GM12891 (cell line): ENCODE data around the gene KCNG2.

ENCODE experiments used
- DNase-seq: peaks from one replicate; pipeline ENCODE4 v3.0.0; 2011; ENCODE audit warnings: low spot score; ENCODE audit not compliant: insufficient read length
- FAIRE-seq: peaks from 2 replicates; lab custom pipeline; 2011; peaks lifted over from hg19 to GRCh38; lab: Jason Lieb, UNC
- PAX5 ChIP-seq: IDR thresholded peaks from 2 replicates; pipeline ENCODE4 v1.6.1; 2011; ENCODE audit warnings: low read length, moderate library complexity, mild to moderate bottlenecking; ENCODE audit not compliant: insufficient read depth, severe bottlenecking
- POLR2A ChIP-seq: IDR thresholded peaks from 2 replicates; pipeline ENCODE4 v1.6.1; 2011; ENCODE audit warnings: low read depth, low read length, control low read depth
- POLR2AphosphoS5 ChIP-seq: IDR thresholded peaks from 2 replicates; pipeline ENCODE4 v1.6.1; 2011; ENCODE audit warnings: low read depth, low read length, control low read depth
- POU2F2 ChIP-seq: IDR thresholded peaks from 2 replicates; pipeline ENCODE4 v1.6.1; 2011; ENCODE audit warnings: low read depth, mild to moderate bottlenecking, control low read depth, low read length, moderate library complexity
- SPI1 ChIP-seq: IDR thresholded peaks from 2 replicates; pipeline ENCODE4 v1.6.1; 2011; ENCODE audit warnings: low read depth, low read length, control low read depth
- TAF1 ChIP-seq: IDR thresholded peaks from 2 replicates; pipeline ENCODE4 v1.6.1; 2011; ENCODE audit warnings: low read depth, low read length, control low read depth

Gene KCNG2

GRCh38 chr18:79775441-79776221 lies 22.1 kb upstream of the KCNG2 start:
- TF ChIP-seq TAF1 = no peak
- FAIRE-seq = no peak
- no peak for DNase-seq

GRCh38 chr18:79776674-79777073 lies 21.1 kb upstream of the KCNG2 start:
- TF ChIP-seq TAF1 = no peak
- no peak for TF ChIP-seq PAX5
- no peak for TF ChIP-seq POLR2A
- FAIRE-seq (no peak), DNase-seq (no peak)

GRCh38 chr18:79778291-79778791 lies 19.4 kb upstream of the KCNG2 start:
- FAIRE-seq (no peak), DNase-seq (no peak)
- TF ChIP-seq SPI1 (no peak), TAF1 (no peak), POLR2A (no peak), POLR2AphosphoS5 (no peak), PAX5 (no peak), POU2F2 (no peak)

- no peak for TF ChIP-seq PAX5
- TF ChIP-seq POU2F2 = no peak
- TF ChIP-seq SPI1 = no peak
- no peak for TF ChIP-seq TAF1
- no peak for TF ChIP-seq POLR2AphosphoS5
- FAIRE-seq (no peak), DNase-seq (no peak)
Measured at GRCh38 chr18:79779021-79779699, 18.6 kb upstream of the KCNG2 start.

GRCh38 chr18:79779700-79780190 lies 18.0 kb upstream of the KCNG2 start:
- TF ChIP-seq TAF1 = no peak
- TF ChIP-seq SPI1 = no peak
- no peak for TF ChIP-seq POLR2AphosphoS5
- no peak for TF ChIP-seq POU2F2
- TF ChIP-seq PAX5 = no peak
- no peak for DNase-seq
- no peak for FAIRE-seq

GRCh38 chr18:79780547-79780946 lies 17.2 kb upstream of the KCNG2 start:
- DNase-seq (no peak), FAIRE-seq (no peak)
- TF ChIP-seq POU2F2 = no peak
- TF ChIP-seq SPI1 = no peak
- no peak for TF ChIP-seq PAX5
- TF ChIP-seq TAF1 = no peak
- no peak for TF ChIP-seq POLR2A
- no peak for TF ChIP-seq POLR2AphosphoS5

GRCh38 chr18:79781331-79781941 lies 16.3 kb upstream of the KCNG2 start:
- FAIRE-seq = no peak
- no peak for TF ChIP-seq SPI1
- TF ChIP-seq TAF1 = no peak
- no peak for TF ChIP-seq POU2F2
- no peak for TF ChIP-seq POLR2A
- TF ChIP-seq POLR2AphosphoS5 = no peak
- TF ChIP-seq PAX5 = no peak
- DNase-seq = no peak

GRCh38 chr18:79782566-79783308 lies 15.0 kb upstream of the KCNG2 start:
- FAIRE-seq (no peak), DNase-seq (no peak)
- TF ChIP-seq POLR2A = no peak
- no peak for TF ChIP-seq SPI1
- TF ChIP-seq TAF1 = no peak
- no peak for TF ChIP-seq POLR2AphosphoS5
- no peak for TF ChIP-seq PAX5
- no peak for TF ChIP-seq POU2F2
